Loucy (cell line): ENCODE results near the gene RAB4A.
"Not testable (repeated sequence)": the region's sequence is repeated elsewhere in the genome, so short reads cannot be mapped to it uniquely, and the experiment has no call there.

Experiments used
- H2AFZ ChIP-seq: fragments of 200-600 bp; sonication (generic); 2 replicates; pipeline ENCODE4 v1.6.0; 2016; ENCODE audit warnings: antibody characterized with exemption, mild to moderate bottlenecking, low read length, moderate library complexity
- H3F3A ChIP-seq: fragments of 200-600 bp; 2 replicates; pipeline ENCODE4 v1.6.0; 2016; ENCODE audit warnings: antibody characterized with exemption, low read depth, mild to moderate bottlenecking
- H3K27me3 ChIP-seq: fragments of 200-600 bp; sonication (generic); 2 replicates; pipeline ENCODE4 v1.6.1; 2014; ENCODE audit warnings: low read length, mild to moderate bottlenecking; ENCODE audit not compliant: insufficient read depth, poor library complexity, severe bottlenecking
- H3K36me3 ChIP-seq: fragments of 200-600 bp; sonication (generic); 2 replicates; pipeline ENCODE4 v1.6.1; 2016; ENCODE audit warnings: low read length; ENCODE audit not compliant: insufficient read depth
- H3K4me1 ChIP-seq: fragments of 200-600 bp; sonication (generic); 2 replicates; pipeline ENCODE4 v1.5.1; 2014; ENCODE audit warnings: low read length, mild to moderate bottlenecking; ENCODE audit not compliant: insufficient read depth, poor library complexity, severe bottlenecking
- H3K4me2 ChIP-seq: fragments of 200-600 bp; sonication (generic); 2 replicates; pipeline ENCODE4 v1.6.0; 2014; ENCODE audit warnings: antibody characterized with exemption, low read length, low read depth, mild to moderate bottlenecking; ENCODE audit not compliant: poor library complexity, severe bottlenecking
- H3K4me3 ChIP-seq: fragments of 200-600 bp; sonication (generic); 2 replicates; pipeline ENCODE4 v1.5.1; 2014; ENCODE audit warnings: low read length, mild to moderate bottlenecking, mixed read lengths; ENCODE audit not compliant: poor library complexity, severe bottlenecking
- H3K79me2 ChIP-seq: fragments of 200-600 bp; sonication (generic); 2 replicates; pipeline ENCODE4 v1.6.1; 2014; ENCODE audit warnings: low read length; ENCODE audit not compliant: insufficient read depth
- H3K9ac ChIP-seq: fragments of 200-600 bp; sonication (generic); 2 replicates; pipeline ENCODE4 v1.6.0; 2014; ENCODE audit warnings: mild to moderate bottlenecking, low read depth, low read length, moderate library complexity; ENCODE audit not compliant: poor library complexity, severe bottlenecking
- H3K9me2 ChIP-seq: fragments of 200-600 bp; sonication (generic); replicated peaks from 2 replicates; pipeline ENCODE4 v1.6.1; 2016; ENCODE audit warnings: low read depth, low read length, mixed read lengths
- H3K9me3 ChIP-seq: fragments of 200-600 bp; sonication (generic); 2 replicates; pipeline ENCODE4 v1.6.1; 2014; ENCODE audit warnings: mild to moderate bottlenecking, antibody characterized with exemption, low read length, low read depth; ENCODE audit not compliant: insufficient read depth
- H4K20me1 ChIP-seq: fragments of 200-600 bp; sonication (generic); 2 replicates; pipeline ENCODE4 v1.6.0; 2014; ENCODE audit warnings: antibody characterized with exemption, low read length, mild to moderate bottlenecking; ENCODE audit not compliant: insufficient read depth, poor library complexity, severe bottlenecking
- EZH2phosphoT487 ChIP-seq: fragments of 200-600 bp; IDR thresholded peaks from 2 replicates; pipeline ENCODE4 v1.6.1; 2018; ENCODE audit warnings: antibody characterized with exemption, mild to moderate bottlenecking, moderate library complexity, borderline replicate concordance
- TF ChIP-seq, protein P1 (sequence below): fragments of 200-600 bp; sonication (generic); conservative IDR thresholded peaks from 2 replicates; pipeline ENCODE4 v1.5.1; 2014; ENCODE audit warnings: mild to moderate bottlenecking, antibody characterized with exemption, low read length

Gene RAB4A

DNA sequence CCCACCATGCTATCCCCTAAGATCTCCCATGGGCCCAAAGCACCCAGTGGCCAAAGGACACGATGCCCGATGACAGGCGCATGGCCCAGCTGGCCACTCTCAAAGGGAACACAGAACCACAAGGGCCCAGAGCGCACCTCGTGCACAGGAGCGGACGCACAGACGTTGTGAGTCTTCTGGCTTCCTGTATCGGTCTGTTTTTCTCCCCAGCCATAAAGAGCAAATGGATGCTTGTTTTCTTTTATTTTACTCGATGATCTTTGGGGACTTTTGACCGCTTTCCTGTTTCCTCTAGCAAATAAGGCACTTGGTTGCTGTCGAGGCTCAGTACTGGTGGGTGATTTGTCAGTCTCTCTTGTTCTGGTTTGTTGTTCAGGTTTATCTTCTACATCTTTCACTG is 55.7 kb downstream of the RAB4A start:
- Histone ChIP-seq H3K36me3 (peaks cover 53% of the 10 kb centered on the region), H3F3A (no peaks in the 10 kb centered on the region), H3K4me2 (no peak overlapping the region)

DNA sequence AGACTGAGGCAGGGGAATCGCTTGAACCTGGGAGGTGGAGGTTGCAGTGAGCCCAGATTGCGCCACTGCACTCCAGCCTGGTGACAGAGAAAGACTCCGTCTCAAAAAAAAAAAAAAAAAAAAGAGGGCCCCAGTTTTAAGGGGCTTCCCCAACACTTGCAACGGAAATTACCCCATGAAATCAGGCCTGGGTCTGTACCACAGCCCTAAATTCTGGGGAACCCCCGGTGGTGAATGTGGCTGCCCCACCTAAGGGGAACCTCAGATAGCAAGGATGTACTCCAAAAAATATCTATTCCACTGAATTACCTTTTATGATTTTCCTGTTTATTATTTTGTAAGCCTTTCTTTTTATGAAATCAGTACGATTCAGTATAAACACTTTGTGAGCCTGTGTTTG is 56.9 kb downstream of the RAB4A start:
- H3K9me2 ChIP-seq, H2AFZ ChIP-seq, H3K79me2 ChIP-seq, H3K27me3 ChIP-seq, H3K4me3 ChIP-seq, H3K9me3 ChIP-seq, H3K9ac ChIP-seq, H3F3A ChIP-seq, H3K4me2 ChIP-seq, H4K20me1 ChIP-seq, H3K4me1 ChIP-seq: not testable (repeated sequence)
- H3K36me3 ChIP-seq, result peaks cover 47% of the 10 kb centered on the region

More for the DNA sequence above, 55.7 kb downstream of the RAB4A start:
- Histone ChIP-seq H3K9me3 (no peaks in the 10 kb centered on the region), H4K20me1 (no peaks in the 10 kb centered on the region), H3K9ac (no peak overlapping the region), H3K79me2 (peaks cover 9% of the 10 kb centered on the region; the same call in 1 of the 2 replicates), H3K4me3 (no peak overlapping the region), H3K4me1 (no peaks in the 10 kb centered on the region), H2AFZ (no peak overlapping the region), H3K9me2 (no peaks in the 10 kb centered on the region), H3K27me3 (no peaks in the 10 kb centered on the region)
- TF ChIP-seq EZH2phosphoT487, result no peak
- TF ChIP-seq, protein P1, sequence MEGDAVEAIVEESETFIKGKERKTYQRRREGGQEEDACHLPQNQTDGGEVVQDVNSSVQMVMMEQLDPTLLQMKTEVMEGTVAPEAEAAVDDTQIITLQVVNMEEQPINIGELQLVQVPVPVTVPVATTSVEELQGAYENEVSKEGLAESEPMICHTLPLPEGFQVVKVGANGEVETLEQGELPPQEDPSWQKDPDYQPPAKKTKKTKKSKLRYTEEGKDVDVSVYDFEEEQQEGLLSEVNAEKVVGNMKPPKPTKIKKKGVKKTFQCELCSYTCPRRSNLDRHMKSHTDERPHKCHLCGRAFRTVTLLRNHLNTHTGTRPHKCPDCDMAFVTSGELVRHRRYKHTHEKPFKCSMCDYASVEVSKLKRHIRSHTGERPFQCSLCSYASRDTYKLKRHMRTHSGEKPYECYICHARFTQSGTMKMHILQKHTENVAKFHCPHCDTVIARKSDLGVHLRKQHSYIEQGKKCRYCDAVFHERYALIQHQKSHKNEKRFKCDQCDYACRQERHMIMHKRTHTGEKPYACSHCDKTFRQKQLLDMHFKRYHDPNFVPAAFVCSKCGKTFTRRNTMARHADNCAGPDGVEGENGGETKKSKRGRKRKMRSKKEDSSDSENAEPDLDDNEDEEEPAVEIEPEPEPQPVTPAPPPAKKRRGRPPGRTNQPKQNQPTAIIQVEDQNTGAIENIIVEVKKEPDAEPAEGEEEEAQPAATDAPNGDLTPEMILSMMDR, result no peak

DNA sequence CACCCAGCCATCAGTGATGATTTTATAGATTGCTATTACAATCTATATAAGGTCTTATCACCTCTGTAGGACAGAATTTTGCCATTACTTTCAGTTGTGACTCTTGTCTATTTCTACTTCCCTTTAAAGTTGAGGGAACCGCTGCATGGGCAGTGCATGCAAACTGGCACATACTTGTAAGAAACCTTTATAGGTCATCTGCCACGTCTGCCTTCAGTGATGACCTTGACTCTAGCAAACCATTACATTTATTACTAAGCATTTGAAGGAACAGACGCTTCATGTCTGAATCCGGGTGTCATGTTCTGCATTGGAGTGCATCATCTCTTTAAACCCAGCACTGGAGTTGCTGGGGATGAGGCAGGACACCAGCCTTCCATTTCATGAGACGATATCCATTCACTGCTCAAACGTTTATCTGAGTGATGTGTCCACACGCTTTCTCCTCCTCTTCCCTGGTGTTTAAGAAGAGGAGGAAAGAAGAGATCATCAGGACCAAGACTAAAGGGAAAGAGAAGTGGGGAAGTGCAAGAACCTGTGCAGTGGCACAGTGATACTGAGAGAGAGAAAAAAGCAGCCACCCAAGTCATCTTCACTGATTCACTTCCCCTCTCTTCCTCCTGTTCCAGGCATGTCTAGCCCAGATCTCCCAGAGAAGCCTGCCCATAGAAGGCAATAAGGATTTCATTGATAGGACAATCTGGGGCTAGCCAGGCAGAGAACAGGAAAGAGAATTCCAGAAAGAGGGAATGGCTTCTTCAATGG is 57.9 kb downstream of the RAB4A start:
- Histone ChIP-seq H3K4me1 (no peaks in the 10 kb centered on the region), H3F3A (no peaks in the 10 kb centered on the region), H3K9me3 (no peaks in the 10 kb centered on the region), H3K9me2 (no peaks in the 10 kb centered on the region), H3K36me3 (peaks cover 37% of the 10 kb centered on the region), H3K9ac (no peak overlapping the region), H3K27me3 (no peaks in the 10 kb centered on the region), H3K4me3 (no peak overlapping the region), H4K20me1 (no peaks in the 10 kb centered on the region), H3K79me2 (peaks cover 13% of the 10 kb centered on the region; the same call in 1 of the 2 replicates), H3K4me2 (no peak overlapping the region), H2AFZ (no peak overlapping the region)
- TF ChIP-seq, protein P1, result no peak

DNA sequence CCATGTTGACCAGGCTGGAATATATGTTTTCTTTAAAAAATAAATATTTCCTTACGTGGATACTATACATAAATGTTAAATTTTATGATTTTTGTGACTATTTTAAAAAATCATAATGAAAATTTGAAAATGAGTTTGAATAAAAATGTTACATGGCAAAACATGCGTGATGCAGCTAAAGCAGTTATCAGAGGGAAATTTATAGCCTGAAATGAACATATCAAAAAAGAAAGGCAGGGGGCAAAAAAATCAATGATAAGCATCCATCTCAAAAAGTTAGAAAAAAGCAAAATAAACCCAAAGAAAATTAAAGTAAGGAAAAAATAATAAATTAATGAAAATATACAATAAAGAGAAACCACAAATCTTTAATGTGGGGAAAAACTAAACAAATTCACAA is 63.4 kb downstream of the RAB4A start:
- H3K79me2 ChIP-seq, result peaks cover 50% of the 10 kb centered on the region
- no peak overlapping the region for H3K4me3 ChIP-seq
- H3K4me1 ChIP-seq, result peaks cover 26% of the 10 kb centered on the region
- no peak for TF ChIP-seq EZH2phosphoT487
- TF ChIP-seq, protein P1, result no peak
- no peak overlapping the region for H3K9ac ChIP-seq
- no peaks in the 10 kb centered on the region for H3K9me3 ChIP-seq
- no peak overlapping the region for H2AFZ ChIP-seq
- 0 out of 2 replicates have a peak, but pooled peaks cover 4% of the 10 kb centered on the region for H3K36me3 ChIP-seq
- no peaks in the 10 kb centered on the region for H3F3A ChIP-seq
- no peaks in the 10 kb centered on the region for H3K9me2 ChIP-seq
- H4K20me1 ChIP-seq, result peaks cover 21% of the 10 kb centered on the region
- no peak overlapping the region for H3K4me2 ChIP-seq
- H3K27me3 ChIP-seq, result no peaks in the 10 kb centered on the region
